K562 (cell line): Measurements from ENCODE around the gene CHD3. TPM values are rescaled to one million over a fixed set of nuclear protein-coding genes. Genes with fewer than 3 reads are reported as not detected.

ENCODE experiments used
- ATAC-seq: fragments of 200-7000 bp; cut with Tn5 transposase; 3 replicates; pipeline ENCODE4 v1.9.1; 2020; ENCODE audit warnings: moderate library complexity
- BruUV-seq: library from RNA; stranded (reverse); fragments of 400-500 nt; replicated peaks from 2 replicates; lab custom pipeline; 2021; lab: Mats Ljungman, UMichigan
- CTCF ChIA-PET: fragments of 300-600 bp; formaldehyde crosslinking; extraction: SDS; loops from one replicate; lab custom pipeline; 2021; ENCODE audit warnings: low intra/inter-chr PET ratio; lab: Yijun Ruan, JAX
- POLR2A ChIA-PET: fragments of 300-600, 350-650 bp; sonication (Branson Sonifier 250); formaldehyde crosslinking; extraction: SDS; loops from one replicate; lab custom pipeline; 2021; ENCODE audit warnings: antibody characterized with exemption, inconsistent platforms; lab: Yijun Ruan, JAX
- DNase-seq, 4 experiments: peaks; one replicate each; pipeline versions ENCODE4 v3.0.0 to v3.0.0-alpha.2; 2011 to 2018; ENCODE audit warnings: low spot score in 3 of 4, mixed read lengths in 3 of 4; ENCODE audit errors: extremely low read depth in 1 of 4
- FAIRE-seq: peaks from 2 replicates; lab custom pipeline; 2011; peaks lifted over from hg19 to GRCh38; lab: Jason Lieb, UNC
- H2AFZ ChIP-seq: 2 replicates; pipeline ENCODE4 v1.6.0; 2011; ENCODE audit warnings: low read depth, low read length, control low read depth, inconsistent platforms
- H3K27ac ChIP-seq: fragments of 200-600 bp; 3 replicates; pipeline ENCODE4 v1.8.0; 2011; ENCODE audit warnings: low read depth, mild to moderate bottlenecking, control low read depth, inconsistent platforms, low read length, moderate library complexity, mixed read lengths; ENCODE audit errors: extremely low read depth
- H3K27me3 ChIP-seq, 2 experiments: fragments of 300-600 bp in 1 of 2; 2 replicates in 1 of 2; 3 replicates in 1 of 2; pipeline versions ENCODE4 v1.6.0 to v1.8.0; 2011; ENCODE audit warnings: inconsistent platforms in 2 of 2, low read length in 2 of 2, mild to moderate bottlenecking in 1 of 2, mixed read lengths in 1 of 2, moderate library complexity in 1 of 2; ENCODE audit not compliant: control insufficient read depth in 2 of 2, insufficient read depth in 2 of 2
- H3K36me3 ChIP-seq: fragments of 300-600 bp; 3 replicates; pipeline ENCODE4 v1.8.0; 2011; ENCODE audit warnings: mild to moderate bottlenecking, low read length, inconsistent platforms; ENCODE audit not compliant: control insufficient read depth, insufficient read depth
- H3K4me1 ChIP-seq, 2 experiments: fragments of 200-600 bp in 1 of 2; replicated peaks in 1 of 2; 2 replicates in 1 of 2; 3 replicates in 1 of 2; pipeline versions ENCODE4 v1.5.1 to v1.8.0; 2011; ENCODE audit warnings: inconsistent platforms in 2 of 2, low read length in 2 of 2, mild to moderate bottlenecking in 1 of 2, mixed read lengths in 1 of 2, moderate library complexity in 1 of 2; ENCODE audit not compliant: control insufficient read depth in 2 of 2, insufficient read depth in 2 of 2
- H3K4me2 ChIP-seq: 2 replicates; pipeline ENCODE4 v1.6.1; 2011; ENCODE audit warnings: low read length, control low read depth, inconsistent platforms, mixed read lengths; ENCODE audit not compliant: insufficient read depth
- H3K4me3 ChIP-seq: fragments of 200-600 bp; sonication (generic), shearing (Covaris generic); 2 replicates; pipeline ENCODE4 v1.5.1; 2016; ENCODE audit warnings: control low read depth, inconsistent platforms
- H3K79me2 ChIP-seq: fragments of 200-600 bp; 3 replicates; pipeline ENCODE4 v1.8.0; 2011; ENCODE audit warnings: low read length, inconsistent platforms; ENCODE audit not compliant: control insufficient read depth, insufficient read depth
- H3K9ac ChIP-seq, 2 experiments: 2 replicates each; pipeline versions ENCODE4 v1.6.0 to v1.6.1; 2011; ENCODE audit warnings: low read depth in 2 of 2, low read length in 2 of 2, control low read depth in 1 of 2, inconsistent platforms in 1 of 2, mild to moderate bottlenecking in 1 of 2, mixed read lengths in 1 of 2; ENCODE audit not compliant: insufficient read depth in 1 of 2
- H3K9me1 ChIP-seq: one replicate; pipeline ENCODE4 v1.6.0; 2011; ENCODE audit warnings: inconsistent platforms, mild to moderate bottlenecking, low read length, moderate library complexity; ENCODE audit not compliant: control insufficient read depth, insufficient read depth
- H3K9me3 ChIP-seq: replicated peaks from 2 replicates; pipeline ENCODE4 v1.5.1; 2011; ENCODE audit warnings: low read depth, low read length, inconsistent platforms; ENCODE audit not compliant: control insufficient read depth, insufficient read depth
- H4K20me1 ChIP-seq: replicated peaks from 2 replicates; pipeline ENCODE4 v1.6.1; 2011; ENCODE audit warnings: low read length, inconsistent platforms, mixed read lengths; ENCODE audit not compliant: control insufficient read depth, insufficient read depth
- ARID3A ChIP-seq: IDR thresholded peaks from 2 replicates; pipeline ENCODE4 v1.6.1; 2012; ENCODE audit warnings: low read depth, low read length, improper control_type of control experiment, borderline replicate concordance
- ATF6 ChIP-seq: sonication (generic); formaldehyde crosslinking; IDR thresholded peaks from 2 replicates; pipeline ENCODE4 v1.4.0; 2020; ENCODE audit warnings: mild to moderate bottlenecking, missing genetic modification reagents
- CHD1 ChIP-seq: fragments of 200-600 bp; sonication (generic); IDR thresholded peaks from one replicate; pipeline ENCODE4 v1.6.1; 2012; ENCODE audit warnings: mild to moderate bottlenecking, moderate library complexity, low read length, inconsistent platforms
- EGR1 ChIP-seq: fragments of 450-650 bp; conservative IDR thresholded peaks from 2 replicates; pipeline ENCODE4 v1.6.1; 2017; ENCODE audit warnings: mild to moderate bottlenecking
- FOXO4 ChIP-seq: fragments of 450-650 bp; formaldehyde crosslinking; IDR thresholded peaks from 2 replicates; pipeline ENCODE4 v1.4.0; 2020; ENCODE audit warnings: mild to moderate bottlenecking, moderate library complexity
- HMGN3 ChIP-seq: IDR thresholded peaks from 2 replicates; pipeline ENCODE4 v1.6.1; 2011; ENCODE audit warnings: borderline replicate concordance, low read depth, mild to moderate bottlenecking, mixed read lengths, low read length; ENCODE audit not compliant: insufficient read length; ENCODE audit errors: extremely low read depth
- PHTF2 ChIP-seq: fragments of 250-450 bp; sonication (Bioruptor Pico); IDR thresholded peaks from 2 replicates; pipeline ENCODE4 v1.5.0; 2021; ENCODE audit warnings: mild to moderate bottlenecking
- POLR2B ChIP-seq: fragments of 450-650 bp; IDR thresholded peaks from 2 replicates; pipeline ENCODE4 v1.6.1; 2018; ENCODE audit warnings: low read depth; ENCODE audit not compliant: partially characterized antibody
- POLR2G ChIP-seq: fragments of 200-400 bp; formaldehyde crosslinking; IDR thresholded peaks from 2 replicates; pipeline ENCODE4 v1.6.1; 2017; ENCODE audit warnings: low read depth, mild to moderate bottlenecking, antibody characterized with exemption, low read length, moderate library complexity
- RBFOX2 ChIP-seq: fragments of 200-400 bp; formaldehyde crosslinking; IDR thresholded peaks from 2 replicates; pipeline ENCODE4 v1.6.1; 2017; ENCODE audit warnings: low read depth, mild to moderate bottlenecking, low read length, moderate library complexity
- WGBS: fragments of 100-300 bp; shearing (Covaris generic); methylation state at CpG from one replicate; pipeline ENCODE4 v1.1.6; 2016; ENCODE audit warnings: low coverage, mixed read lengths; ENCODE audit not compliant: insufficient coverage; ENCODE audit errors: missing lambda C conversion rate; 5-methylcytosine and 5-hydroxymethylcytosine counted together
- in situ Hi-C: fragments of 300-500 bp; cut with MboI; formaldehyde crosslinking; loops from 4 replicates; pipeline ENCODE4 v1.15.0; 2018; ENCODE audit warnings: inconsistent platforms, mixed read lengths
- intact Hi-C: fragments of 100-400 bp; cut with micrococcal nuclease; formaldehyde crosslinking; loops from 2 replicates; pipeline ENCODE4 v1.14.2; 2022
- polyA plus RNA-seq, 8 experiments: library from polyadenylated mRNA; depleted of rRNA in 4 of 8; stranded (reverse) in 5 of 8; unstranded in 3 of 8; fragments of >200 nt; fragmentation: Nextera tagmentation in 2 of 8; fragmentation: Illumina TruSeq in 1 of 8; extraction: Ambion mirVana in 2 of 8; extraction: Trizol in 1 of 8; gene quantifications; 2 replicates each; pipeline versions ENCODE4 v1.2.1 to v1.2.3, GENCODE V29; 2011 to 2014; ENCODE audit warnings: inconsistent platforms in 1 of 8, missing spikeins in 1 of 8
- total RNA-seq, 7 experiments: library from RNA; depleted of rRNA in 6 of 7; stranded (reverse); fragments of >200 nt in 6 of 7; fragmentation: Illumina TruSeq in 2 of 7; extraction: Trizol in 2 of 7; gene quantifications; 2 replicates each; pipeline versions ENCODE4 v1.2.1 to v1.2.3, GENCODE V29; 2011 to 2021; ENCODE audit warnings: low replicate concordance in 1 of 7

Gene CHD3
- total and polyA plus RNA-seq, 9 of the 15 experiments (the other 6 are each of a cell fraction or from before 2014, with no cell fraction given): 0.39 to 38.2 (median 21.2) TPM

GRCh38 chr17:7849130-7849750 lies 39.3 kb upstream of the CHD3 start:
- WGBS: 100% methylated on average over 2 of the region's 35 CpGs
- no peak overlapping the region for H3K27ac ChIP-seq
- peaks cover 3% of the 10 kb centered on the region for H3K9me1 ChIP-seq
- ATAC-seq (no peak), FAIRE-seq (no peak), DNase-seq (no peak)
- H3K4me3 ChIP-seq: no peak overlapping the region
- H3K27me3 ChIP-seq: no peaks in the 10 kb centered on the region
- no peaks in the 10 kb centered on the region for H3K9me3 ChIP-seq
- intact Hi-C loops (no loop called here), in situ Hi-C loops (no loop called here)
- POLR2A ChIA-PET: interaction anchor here (1.3 to 1.6 kb wide), 3 partner anchors 7 to 10 kb away, joined by 4 to 8 read pairs (median 6); partner anchors contain the start of genes CYB5D1 and NAA38
- CTCF ChIA-PET: no interaction called here
- no TSS peak for BruUV-seq
- H3K9ac ChIP-seq: no peak overlapping the region
- H3K79me2 ChIP-seq: peaks cover 15% of the 10 kb centered on the region
- H3K4me2 ChIP-seq: no peak overlapping the region
- peaks cover 71% of the 10 kb centered on the region; the same call in 2 of the 3 replicates for H3K36me3 ChIP-seq
- peaks cover 4% of the 10 kb centered on the region; the same call in 1 of the 2 replicates for H4K20me1 ChIP-seq
- no peak overlapping the region for H2AFZ ChIP-seq
- H3K4me1 ChIP-seq: peaks cover 0 to 32% of the 10 kb centered on the region in 2 experiments; a peak in 3 of 5 replicates
- TF ChIP-seq FOXO4 (no peak), RBFOX2 (peak; percentile 61), EGR1 (no peak), POLR2G (peak; percentile 72), ATF6 (no peak), POLR2B (peak; percentile 22), HMGN3 (no peak), PHTF2 (CRISPR knock-in tag) (no peak), ARID3A (no peak), CHD1 (no peak)
